Measurements from ENCODE around the gene FUCA1. TPM values are rescaled to one million over a fixed set of nuclear protein-coding genes. Genes with fewer than 3 reads are reported as not detected.

Gene FUCA1
- polyA plus RNA-seq, 3 donors, result 24.2 to 97.7 (median 96.6) TPM

DNA sequence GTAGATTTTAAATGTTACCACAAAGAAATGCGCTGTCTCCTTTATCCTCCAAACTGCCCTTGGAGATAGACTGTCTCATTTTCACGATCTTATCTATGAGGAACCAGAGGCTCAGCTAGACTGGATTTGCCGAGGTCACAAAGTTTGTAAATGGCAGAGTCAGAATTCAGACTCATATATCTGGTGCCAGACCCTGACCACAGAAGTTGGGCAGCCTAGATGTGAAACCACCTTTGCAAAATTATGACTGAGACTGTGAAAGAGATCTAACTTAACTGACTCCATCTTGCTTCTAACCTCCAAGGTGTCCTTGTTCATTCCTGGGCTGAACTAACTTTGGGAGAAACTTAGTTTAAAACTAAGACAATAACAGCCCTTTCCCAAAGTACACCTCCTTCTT, 31.0 kb upstream of the FUCA1 start:
- Histone ChIP-seq H2AFZ (ENCODE audit: insufficient read depth, low read depth, low read length, poor library complexity, severe bottlenecking) (no peak overlapping the region), H3K4me2 (replicated peaks; ENCODE audit: extremely low read depth, low read length, poor library complexity, severe bottlenecking) (no peak overlapping the region), H3K9me3 (replicated peaks in 1 of 2; ENCODE audit: control insufficient read depth in 1 of 2, insufficient read depth in 1 of 2, low read length in 2 of 2) (no peaks in the 10 kb centered on the region), H3K36me3 (replicated peaks in 1 of 2; ENCODE audit: control insufficient read depth in 1 of 2, insufficient read depth in 2 of 2, low read length in 2 of 2) (no peaks in the 10 kb centered on the region), H3K4me3 (replicated peaks in 1 of 3; ENCODE audit: low read depth in 2 of 3, low read length in 3 of 3) (no peak overlapping the region), H3K27ac (ENCODE audit: low read depth in 1 of 2, low read length in 2 of 2) (peak overlapping the region in 1 of 2 donors; percentile 11), H4K20me1 (ENCODE audit: insufficient read depth, low read length) (no peaks in the 10 kb centered on the region), H3K79me2 (ENCODE audit: insufficient read depth, low read length) (no peaks in the 10 kb centered on the region), H3K27me3 (ENCODE audit: control insufficient read depth in 2 of 2, insufficient read depth in 2 of 2, low read length in 2 of 2) (peaks cover 11 to 27% of the 10 kb centered on the region in 2 donors), H3K4me1 (ENCODE audit: control insufficient read depth in 1 of 2, insufficient read depth in 2 of 2, low read length in 2 of 2) (peaks cover 51 to 55% of the 10 kb centered on the region in 2 donors), H3K9ac (ENCODE audit: insufficient read depth, low read length, poor library complexity, severe bottlenecking) (no peak overlapping the region)
- TF ChIP-seq, protein P1, sequence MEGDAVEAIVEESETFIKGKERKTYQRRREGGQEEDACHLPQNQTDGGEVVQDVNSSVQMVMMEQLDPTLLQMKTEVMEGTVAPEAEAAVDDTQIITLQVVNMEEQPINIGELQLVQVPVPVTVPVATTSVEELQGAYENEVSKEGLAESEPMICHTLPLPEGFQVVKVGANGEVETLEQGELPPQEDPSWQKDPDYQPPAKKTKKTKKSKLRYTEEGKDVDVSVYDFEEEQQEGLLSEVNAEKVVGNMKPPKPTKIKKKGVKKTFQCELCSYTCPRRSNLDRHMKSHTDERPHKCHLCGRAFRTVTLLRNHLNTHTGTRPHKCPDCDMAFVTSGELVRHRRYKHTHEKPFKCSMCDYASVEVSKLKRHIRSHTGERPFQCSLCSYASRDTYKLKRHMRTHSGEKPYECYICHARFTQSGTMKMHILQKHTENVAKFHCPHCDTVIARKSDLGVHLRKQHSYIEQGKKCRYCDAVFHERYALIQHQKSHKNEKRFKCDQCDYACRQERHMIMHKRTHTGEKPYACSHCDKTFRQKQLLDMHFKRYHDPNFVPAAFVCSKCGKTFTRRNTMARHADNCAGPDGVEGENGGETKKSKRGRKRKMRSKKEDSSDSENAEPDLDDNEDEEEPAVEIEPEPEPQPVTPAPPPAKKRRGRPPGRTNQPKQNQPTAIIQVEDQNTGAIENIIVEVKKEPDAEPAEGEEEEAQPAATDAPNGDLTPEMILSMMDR (IDR thresholded peaks at IDR 0.05), result no peak
- peaks cover 59% of the 10 kb centered on the region for H3K4me1 Mint-ChIP-seq
- WGBS (ENCODE audit: insufficient coverage), result no CpG with 5 or more reads among the region's 3 CpGs
- H3K9me3 Mint-ChIP-seq, result peaks cover 0 to 3% (median 0%) of the 10 kb centered on the region in 7 donors
- H3K4me3 Mint-ChIP-seq, result peak overlapping the region in 1 of 2 donors; percentile 9
- intact Hi-C loops (cut with micrococcal nuclease), result no loop called here
- peaks cover 19 to 21% of the 10 kb centered on the region in 2 donors for H3K36me3 Mint-ChIP-seq
- peak; percentile 64 to 87 (median 77) for DNase-seq
- peaks cover 23 to 43% (median 36%) of the 10 kb centered on the region in 3 donors for H3K27me3 Mint-ChIP-seq (ENCODE audit: low read depth in 3 of 3)
- H3K27ac Mint-ChIP-seq, result peak overlapping the region in 2 of 7 donors; percentile 18 to 65

GRCh38 chr1:23897083-23897482, 29.0 kb upstream of the FUCA1 start:
- H3K27me3 Mint-ChIP-seq (ENCODE audit: low read depth in 3 of 3), result peaks cover 8 to 29% (median 17%) of the 10 kb centered on the region in 3 donors
- Histone ChIP-seq H3K4me2 (replicated peaks; ENCODE audit: extremely low read depth, low read length, poor library complexity, severe bottlenecking) (peak overlapping the region; percentile 24), H3K4me3 (replicated peaks in 1 of 3; ENCODE audit: low read depth in 2 of 3, low read length in 3 of 3) (peak overlapping the region in 1 of 3 experiments; percentile 33), H2AFZ (ENCODE audit: insufficient read depth, low read depth, low read length, poor library complexity, severe bottlenecking) (no peak overlapping the region), H3K36me3 (replicated peaks in 1 of 2; ENCODE audit: control insufficient read depth in 1 of 2, insufficient read depth in 2 of 2, low read length in 2 of 2) (no peaks in the 10 kb centered on the region), H3K27me3 (ENCODE audit: control insufficient read depth in 2 of 2, insufficient read depth in 2 of 2, low read length in 2 of 2) (peaks cover 0 to 11% of the 10 kb centered on the region in 2 donors), H4K20me1 (ENCODE audit: insufficient read depth, low read length) (no peaks in the 10 kb centered on the region), H3K4me1 (ENCODE audit: control insufficient read depth in 1 of 2, insufficient read depth in 2 of 2, low read length in 2 of 2) (peaks cover 51 to 54% of the 10 kb centered on the region in 2 donors), H3K79me2 (ENCODE audit: insufficient read depth, low read length) (no peaks in the 10 kb centered on the region), H3K27ac (ENCODE audit: low read depth in 1 of 2, low read length in 2 of 2) (peak overlapping the region; percentile 92 to 94), H3K9ac (ENCODE audit: insufficient read depth, low read length, poor library complexity, severe bottlenecking) (peak overlapping the region; percentile 69), H3K9me3 (replicated peaks in 1 of 2; ENCODE audit: control insufficient read depth in 1 of 2, insufficient read depth in 1 of 2, low read length in 2 of 2) (no peaks in the 10 kb centered on the region)
- peak; percentile 80 to 90 (median 89) for DNase-seq
- peak overlapping the region; percentile 93 to 98 (median 96) for H3K27ac Mint-ChIP-seq
- peaks cover 7 to 12% of the 10 kb centered on the region in 2 donors for H3K36me3 Mint-ChIP-seq
- peaks cover 59% of the 10 kb centered on the region for H3K4me1 Mint-ChIP-seq
- no peaks in the 10 kb centered on the region for H3K9me3 Mint-ChIP-seq
- intact Hi-C loops (cut with micrococcal nuclease), result no loop called here
- H3K4me3 Mint-ChIP-seq, result peak overlapping the region in 1 of 2 donors; percentile 57
- 13% methylated on average over 1 of the region's 6 CpGs for WGBS (ENCODE audit: insufficient coverage)
- TF ChIP-seq, protein P1 (IDR thresholded peaks at IDR 0.05), result no peak

Data from CD14-positive monocyte (primary cell).